ENCODE results near the gene TMEM39A. TPM values are rescaled to one million over a fixed set of nuclear protein-coding genes. Genes with fewer than 3 reads are reported as not detected.

The TMEM39A gene
- total RNA-seq, 4 donors from 2014 or later = 14.0 to 34.4 (median 25.0) TPM

GRCh38 chr3:119417771-119418512 is 45.5 kb downstream of the TMEM39A start:
- Histone ChIP-seq H3K36me3 (peaks cover 0 to 6% (median 0%) of the 10 kb centered on the region in 3 donors), H3K4me1 (no peaks in the 10 kb centered on the region), H3K27me3 (no peaks in the 10 kb centered on the region), H3K27ac (no peak overlapping the region), H3K4me3 (no peak overlapping the region), H3K9me3 (no peaks in the 10 kb centered on the region)
- TF ChIP-seq CTCF (IDR thresholded peaks at IDR 0.05) (no peak), POLR2A (IDR thresholded peaks at IDR 0.05) (no peak)
- DNase-seq = no peak

GRCh38 chr3:119416873-119417272 is 46.5 kb downstream of the TMEM39A start:
- Histone ChIP-seq H3K27ac (no peak overlapping the region), H3K4me3 (no peak overlapping the region), H3K4me1 (no peaks in the 10 kb centered on the region), H3K36me3 (peaks cover 0 to 6% (median 0%) of the 10 kb centered on the region in 3 donors), H3K27me3 (no peaks in the 10 kb centered on the region), H3K9me3 (no peaks in the 10 kb centered on the region)
- TF ChIP-seq CTCF (IDR thresholded peaks at IDR 0.05) (no peak), POLR2A (IDR thresholded peaks at IDR 0.05) (no peak)
- DNase-seq = no peak

GRCh38 chr3:119413603-119414280 is 49.7 kb downstream of the TMEM39A start:
- DNase-seq = no peak
- peaks cover 0 to 15% (median 0%) of the 10 kb centered on the region in 3 donors for H3K36me3 ChIP-seq
- TF ChIP-seq CTCF (IDR thresholded peaks at IDR 0.05) (no peak), POLR2A (IDR thresholded peaks at IDR 0.05) (no peak)
- no peak overlapping the region for H3K4me3 ChIP-seq
- H3K27me3 ChIP-seq = no peaks in the 10 kb centered on the region
- H3K9me3 ChIP-seq = no peaks in the 10 kb centered on the region
- no peaks in the 10 kb centered on the region for H3K4me1 ChIP-seq
- H3K27ac ChIP-seq = no peak overlapping the region

- Histone ChIP-seq H3K9me3 (no peaks in the 10 kb centered on the region), H3K4me3 (no peak overlapping the region), H3K27me3 (no peaks in the 10 kb centered on the region), H3K4me1 (no peaks in the 10 kb centered on the region), H3K27ac (no peak overlapping the region), H3K36me3 (peaks cover 0 to 9% (median 0%) of the 10 kb centered on the region in 3 donors)
- no peak for TF ChIP-seq POLR2A (IDR thresholded peaks at IDR 0.05)
- no peak for TF ChIP-seq CTCF (IDR thresholded peaks at IDR 0.05)
- DNase-seq = no peak
Observed at GRCh38 chr3:119409844-119410243, 53.6 kb downstream of the TMEM39A start.

GRCh38 chr3:119408243-119408950 is 55.0 kb downstream of the TMEM39A start:
- no peaks in the 10 kb centered on the region for H3K27me3 ChIP-seq
- DNase-seq = no peak
- no peak overlapping the region for H3K4me3 ChIP-seq
- H3K4me1 ChIP-seq = no peaks in the 10 kb centered on the region
- H3K9me3 ChIP-seq = no peaks in the 10 kb centered on the region
- TF ChIP-seq CTCF (IDR thresholded peaks at IDR 0.05) = no peak
- no peak for TF ChIP-seq POLR2A (IDR thresholded peaks at IDR 0.05)
- H3K27ac ChIP-seq = no peak overlapping the region
- peaks cover 0 to 9% (median 0%) of the 10 kb centered on the region in 3 donors for H3K36me3 ChIP-seq

Measured in Peyer's patch (tissue), 4 donors.